Spleen (tissue), 7 donors: ENCODE measurements around the gene NTNG1.

Experiments
- POLR2A ChIP-seq, 3 donors: fragments of 450-650 bp; IDR thresholded peaks; one replicate each; pipeline ENCODE4 v1.5.1; 2017; ENCODE audit warnings: antibody characterized with exemption in 3 of 3, mild to moderate bottlenecking in 1 of 3
- TF ChIP-seq, protein P1 (sequence below), 11 experiments: fragments of 200-600 bp in 7 of 11; fragments of 450-650 bp in 4 of 11; sonication (generic) in 4 of 11; IDR thresholded peaks in 8 of 11; conservative IDR thresholded peaks in 3 of 11; 1 replicate in 7 of 11; 2 replicates in 4 of 11; pipeline versions ENCODE4 v1.4.0 to v1.8.0; 2016 to 2021; ENCODE audit warnings: antibody characterized with exemption in 11 of 11, inconsistent platforms in 4 of 11, mild to moderate bottlenecking in 1 of 11
- donor health status: DM: no; HTN: no; CAD: no; lungs with moderate emphysema.
- donor health status: DM: no; HTN: no; CAD: no.
- donor health status: DM: no; HTN: no; CAD: no.

DNA sequence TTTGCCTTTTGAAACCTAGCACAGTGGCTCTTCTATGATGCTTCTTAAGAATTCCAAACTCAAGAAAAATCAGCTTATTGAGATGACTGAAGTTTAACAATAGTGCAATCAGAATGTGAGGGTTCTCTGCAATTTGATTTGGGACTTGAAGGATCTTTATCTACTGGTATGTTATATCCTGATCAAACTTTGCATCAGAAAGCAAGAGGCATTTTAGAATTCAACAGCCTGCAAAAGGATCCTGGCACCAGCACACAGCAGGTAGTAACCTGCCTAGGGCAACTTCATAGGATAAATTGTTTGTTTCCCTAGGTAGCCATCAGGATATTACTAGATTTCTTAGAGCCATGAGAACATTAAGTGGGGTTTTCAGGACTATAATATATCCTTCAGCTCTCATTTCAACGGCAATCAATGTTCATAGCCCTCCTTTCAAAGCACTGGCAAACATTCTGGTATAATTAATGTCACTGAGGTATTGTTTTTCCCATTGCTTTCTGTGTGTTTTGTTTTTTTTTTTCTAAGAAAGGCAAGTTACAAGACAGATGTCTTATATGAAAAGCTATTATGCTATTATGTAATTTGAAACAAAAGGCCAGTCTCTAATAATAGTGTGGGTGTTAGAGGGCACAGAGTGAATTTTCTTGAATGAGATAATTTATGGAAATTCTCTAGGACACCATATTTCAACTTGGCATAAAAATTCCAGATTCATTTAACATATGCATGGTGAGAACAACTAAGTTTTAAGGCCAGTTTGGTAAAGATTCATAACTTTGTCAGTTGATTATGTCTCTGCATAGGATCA is 34.5 kb downstream of the NTNG1 start:
- TF ChIP-seq, protein P1, sequence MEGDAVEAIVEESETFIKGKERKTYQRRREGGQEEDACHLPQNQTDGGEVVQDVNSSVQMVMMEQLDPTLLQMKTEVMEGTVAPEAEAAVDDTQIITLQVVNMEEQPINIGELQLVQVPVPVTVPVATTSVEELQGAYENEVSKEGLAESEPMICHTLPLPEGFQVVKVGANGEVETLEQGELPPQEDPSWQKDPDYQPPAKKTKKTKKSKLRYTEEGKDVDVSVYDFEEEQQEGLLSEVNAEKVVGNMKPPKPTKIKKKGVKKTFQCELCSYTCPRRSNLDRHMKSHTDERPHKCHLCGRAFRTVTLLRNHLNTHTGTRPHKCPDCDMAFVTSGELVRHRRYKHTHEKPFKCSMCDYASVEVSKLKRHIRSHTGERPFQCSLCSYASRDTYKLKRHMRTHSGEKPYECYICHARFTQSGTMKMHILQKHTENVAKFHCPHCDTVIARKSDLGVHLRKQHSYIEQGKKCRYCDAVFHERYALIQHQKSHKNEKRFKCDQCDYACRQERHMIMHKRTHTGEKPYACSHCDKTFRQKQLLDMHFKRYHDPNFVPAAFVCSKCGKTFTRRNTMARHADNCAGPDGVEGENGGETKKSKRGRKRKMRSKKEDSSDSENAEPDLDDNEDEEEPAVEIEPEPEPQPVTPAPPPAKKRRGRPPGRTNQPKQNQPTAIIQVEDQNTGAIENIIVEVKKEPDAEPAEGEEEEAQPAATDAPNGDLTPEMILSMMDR (IDR thresholded peaks at IDR 0.05 in 8 of 11, conservative IDR thresholded peaks at IDR 0.05 in 3 of 11) = no peak
- TF ChIP-seq POLR2A (IDR thresholded peaks at IDR 0.05) = no peak
